ENCODE data around the gene PERCC1. TPM values are rescaled to one million over a fixed set of nuclear protein-coding genes. Genes with fewer than 3 reads are reported as not detected.
A peak's percentile ranks its signal among the peaks of the same experiment; 100 is the strongest.

PERCC1 gene
- total RNA-seq, 6 experiments from 2014 or later = not detected

GRCh38 chr16:1444730-1445517 is 14.0 kb downstream of the PERCC1 start:
- no peaks in the 10 kb centered on the region for H3K4me1 ChIP-seq
- TF ChIP-seq POLR2A (IDR thresholded peaks at IDR 0.05) (no peak), CTCF (IDR thresholded peaks at IDR 0.05) (no peak)
- ATAC-seq (peak in 1 of 4 donors; percentile 4), DNase-seq (no peak)
- intact Hi-C loops (cut with DNase I) = no loop called here
- no peaks in the 10 kb centered on the region for H3K27me3 ChIP-seq
- peaks cover 0 to 10% (median 0%) of the 10 kb centered on the region in 4 donors for H3K36me3 ChIP-seq
- H3K9me3 ChIP-seq = no peaks in the 10 kb centered on the region
- no peak overlapping the region for H3K4me3 ChIP-seq
- 85% methylated on average over 18 of the region's 48 CpGs for WGBS (ENCODE audit: insufficient coverage, low coverage, low lambda C conversion rate, missing lambda C conversion rate)
- no peak overlapping the region for H3K27ac ChIP-seq

- H3K4me3 ChIP-seq = no peak overlapping the region
- H3K27me3 ChIP-seq = no peaks in the 10 kb centered on the region
- no peak overlapping the region for H3K27ac ChIP-seq
- WGBS (ENCODE audit: insufficient coverage, low coverage, low lambda C conversion rate, missing lambda C conversion rate) = 100% methylated on average over 1 of the region's 25 CpGs
- H3K36me3 ChIP-seq = peaks cover 0 to 10% (median 0%) of the 10 kb centered on the region in 4 donors
- ATAC-seq (no peak), DNase-seq (no peak)
- no peaks in the 10 kb centered on the region for H3K9me3 ChIP-seq
- no peaks in the 10 kb centered on the region for H3K4me1 ChIP-seq
- intact Hi-C loops (cut with DNase I) = no loop called here
- no peak for TF ChIP-seq CTCF (IDR thresholded peaks at IDR 0.05)
- no peak for TF ChIP-seq POLR2A (IDR thresholded peaks at IDR 0.05)
Observed at GRCh38 chr16:1445518-1446203, 14.8 kb downstream of the PERCC1 start.

GRCh38 chr16:1446296-1447080 is 15.6 kb downstream of the PERCC1 start:
- no CpG with 5 or more reads among the region's 41 CpGs for WGBS (ENCODE audit: insufficient coverage, low coverage, low lambda C conversion rate, missing lambda C conversion rate)
- intact Hi-C loops (cut with DNase I) = no loop called here
- H3K4me1 ChIP-seq = no peaks in the 10 kb centered on the region

More at GRCh38 chr16:1446296-1447080, 15.6 kb downstream of the PERCC1 start:
- Histone ChIP-seq H3K36me3 (peaks cover 0 to 18% (median 0%) of the 10 kb centered on the region in 4 donors), H3K27me3 (no peaks in the 10 kb centered on the region), H3K9me3 (no peaks in the 10 kb centered on the region), H3K27ac (no peak overlapping the region), H3K4me3 (no peak overlapping the region)
- no peak for ATAC-seq
- TF ChIP-seq POLR2A (IDR thresholded peaks at IDR 0.05) (no peak), CTCF (IDR thresholded peaks at IDR 0.05) (no peak)
- DNase-seq = no peak

Data from right lobe of liver (tissue), 6 donors.